ENCODE measurements around the gene ATP4A.

Gene ATP4A

DNA sequence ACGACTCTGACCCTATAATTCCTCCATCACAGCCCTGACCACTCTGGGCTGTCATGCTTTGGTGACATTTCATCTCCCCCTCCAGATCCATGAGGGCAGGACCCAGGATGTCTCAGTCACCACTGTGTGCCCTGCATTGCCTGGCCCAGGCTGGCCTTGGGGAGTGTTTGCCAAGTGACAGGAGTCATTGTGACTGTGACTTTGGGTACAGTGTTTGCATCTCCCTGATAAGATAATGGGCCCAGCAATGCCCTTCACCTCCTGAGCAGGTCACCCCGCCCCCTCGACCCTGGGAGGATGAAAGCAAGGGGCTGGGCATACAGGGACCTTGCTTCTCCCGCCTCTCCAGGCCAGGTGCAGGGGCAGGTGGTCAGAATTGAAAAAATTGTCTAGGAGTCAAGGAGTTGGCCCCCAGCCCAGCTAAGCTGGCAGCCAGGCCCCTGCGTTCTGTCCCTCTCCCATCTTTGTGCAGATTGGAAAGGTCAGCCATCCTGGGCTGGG is 5.9 kb upstream of the ATP4A start:
- peaks cover 0 to 15% (median 0%) of the 10 kb centered on the region in 5 experiments for H3K27me3 ChIP-seq (replicated peaks in 2 of 5; ENCODE audit: control insufficient read depth in 4 of 5, insufficient read depth in 5 of 5, low read length in 4 of 5)
- H3K27ac ChIP-seq (ENCODE audit: insufficient read depth in 1 of 2, low read depth in 1 of 2, low read length in 2 of 2, poor library complexity in 1 of 2, severe bottlenecking in 2 of 2): no peak overlapping the region
- H3K9me3 ChIP-seq (ENCODE audit: control extremely low read depth in 1 of 5, control insufficient read depth in 4 of 5, insufficient read depth in 2 of 5, low read depth in 1 of 5, low read length in 4 of 5): no peaks in the 10 kb centered on the region
- CTCF ChIA-PET: no interaction called here
- no peaks in the 10 kb centered on the region for H3K36me3 ChIP-seq (ENCODE audit: control insufficient read depth in 4 of 4, insufficient read depth in 4 of 4, low read length in 3 of 4)
- DNase-seq: no peak
- POLR2A ChIA-PET: no interaction called here
- no peak overlapping the region for H3K4me3 ChIP-seq (ENCODE audit: control insufficient read depth in 1 of 7, extremely low read depth in 1 of 7, insufficient read depth in 4 of 7, low read depth in 2 of 7, low read length in 6 of 7)
- no peaks in the 10 kb centered on the region for H3K4me1 ChIP-seq (ENCODE audit: control extremely low read depth in 1 of 4, control insufficient read depth in 4 of 4, insufficient read depth in 4 of 4, low read length in 3 of 4)
- 93% methylated on average over 1 of the region's 5 CpGs for WGBS (ENCODE audit: insufficient coverage)

DNA sequence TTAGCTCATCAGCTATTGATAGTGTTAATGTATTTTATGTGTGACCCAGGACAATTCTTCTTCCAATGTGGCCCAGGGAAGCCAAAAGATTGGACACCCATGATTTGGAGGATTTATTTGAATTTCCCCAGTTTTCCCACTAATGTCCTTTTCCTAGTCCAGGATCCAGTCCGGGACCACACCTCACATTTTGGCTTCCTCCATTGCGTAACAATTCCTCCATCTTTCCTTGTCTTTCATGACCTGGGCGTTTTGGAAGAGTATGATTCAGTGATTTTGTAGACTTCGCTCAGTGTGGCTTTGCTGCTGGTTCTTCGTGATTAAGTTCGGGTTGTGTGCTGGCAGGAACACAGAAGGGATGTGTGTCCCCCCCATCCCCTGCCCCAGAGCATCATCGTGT is 3.3 kb upstream of the ATP4A start:
- CTCF ChIA-PET: interaction anchor here (4.6 kb wide), 1 partner anchor 17 kb away, joined by 19 read pairs; no protein-coding TSS in a partner anchor
- H3K4me3 ChIP-seq (ENCODE audit: control insufficient read depth in 1 of 7, extremely low read depth in 1 of 7, insufficient read depth in 4 of 7, low read depth in 2 of 7, low read length in 6 of 7): no peak overlapping the region
- H3K36me3 ChIP-seq (ENCODE audit: control insufficient read depth in 4 of 4, insufficient read depth in 4 of 4, low read length in 3 of 4): no peaks in the 10 kb centered on the region
- no peaks in the 10 kb centered on the region for H3K9me3 ChIP-seq (ENCODE audit: control extremely low read depth in 1 of 5, control insufficient read depth in 4 of 5, insufficient read depth in 2 of 5, low read depth in 1 of 5, low read length in 4 of 5)
- DNase-seq: no peak
- POLR2A ChIA-PET: no interaction called here
- H3K27ac ChIP-seq (ENCODE audit: insufficient read depth in 1 of 2, low read depth in 1 of 2, low read length in 2 of 2, poor library complexity in 1 of 2, severe bottlenecking in 2 of 2): no peak overlapping the region
- H3K27me3 ChIP-seq (replicated peaks in 2 of 5; ENCODE audit: control insufficient read depth in 4 of 5, insufficient read depth in 5 of 5, low read length in 4 of 5): peaks cover 0 to 27% (median 0%) of the 10 kb centered on the region in 5 experiments
- WGBS (ENCODE audit: insufficient coverage): 87% methylated on average over 6 of the region's 7 CpGs
- H3K4me1 ChIP-seq (ENCODE audit: control extremely low read depth in 1 of 4, control insufficient read depth in 4 of 4, insufficient read depth in 4 of 4, low read length in 3 of 4): no peaks in the 10 kb centered on the region

DNA sequence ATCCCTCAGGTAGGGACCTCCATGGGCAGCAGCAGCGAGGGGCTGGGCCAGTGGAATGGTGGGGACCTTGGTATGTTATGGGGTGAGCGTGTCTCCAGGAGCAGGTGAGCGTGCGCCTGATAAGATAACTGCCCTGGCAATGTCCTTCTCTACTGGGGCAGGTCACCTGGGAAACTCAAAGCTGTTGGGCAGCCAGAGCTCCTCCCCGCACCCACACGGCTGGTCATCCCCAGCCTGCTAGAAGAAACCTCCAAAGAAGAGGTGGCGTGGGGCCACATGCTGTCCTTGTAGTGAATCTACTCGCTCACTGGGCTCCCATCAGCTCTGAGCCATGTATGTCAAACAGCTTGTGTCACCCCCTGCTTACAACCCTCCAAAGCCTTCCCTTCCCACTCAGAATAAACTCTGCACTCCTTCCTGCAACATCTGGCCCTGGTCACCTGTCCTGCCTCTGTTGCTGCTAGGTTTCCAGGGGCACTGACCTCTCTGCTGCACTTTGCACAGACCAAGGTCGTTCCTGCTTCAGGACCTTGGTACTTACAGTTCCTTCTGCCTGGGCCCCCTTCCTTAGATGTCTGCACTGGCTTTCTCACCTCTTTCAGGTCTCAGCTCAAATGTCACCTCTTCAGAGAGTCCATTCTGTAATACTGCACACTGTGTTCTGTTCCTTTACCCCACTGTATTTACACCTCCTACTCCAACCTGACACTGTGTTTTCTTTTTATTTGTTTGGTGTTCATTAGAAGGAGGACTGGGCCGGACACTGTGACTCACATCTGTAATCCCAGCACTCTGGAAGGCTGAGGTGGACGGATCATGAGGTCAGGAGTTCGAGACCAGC is 1.8 kb upstream of the ATP4A start:
- POLR2A ChIA-PET: no interaction called here
- H3K4me1 ChIP-seq (ENCODE audit: control extremely low read depth in 1 of 4, control insufficient read depth in 4 of 4, insufficient read depth in 4 of 4, low read length in 3 of 4): no peaks in the 10 kb centered on the region
- H3K27ac ChIP-seq (ENCODE audit: insufficient read depth in 1 of 2, low read depth in 1 of 2, low read length in 2 of 2, poor library complexity in 1 of 2, severe bottlenecking in 2 of 2): no peak overlapping the region
- WGBS (ENCODE audit: insufficient coverage): 93% methylated on average over 9 of the region's 12 CpGs
- peaks cover 0 to 33% (median 6%) of the 10 kb centered on the region in 5 experiments for H3K27me3 ChIP-seq (replicated peaks in 2 of 5; ENCODE audit: control insufficient read depth in 4 of 5, insufficient read depth in 5 of 5, low read length in 4 of 5)
- H3K4me3 ChIP-seq (ENCODE audit: control insufficient read depth in 1 of 7, extremely low read depth in 1 of 7, insufficient read depth in 4 of 7, low read depth in 2 of 7, low read length in 6 of 7): no peak overlapping the region
- DNase-seq: no peak
- CTCF ChIA-PET: interaction anchor here (0.9 to 4.6 kb wide), 2 partner anchors 16 to 25 kb away, joined by 3 to 19 read pairs; no protein-coding TSS in a partner anchor
- no peaks in the 10 kb centered on the region for H3K9me3 ChIP-seq (ENCODE audit: control extremely low read depth in 1 of 5, control insufficient read depth in 4 of 5, insufficient read depth in 2 of 5, low read depth in 1 of 5, low read length in 4 of 5)
- no peaks in the 10 kb centered on the region for H3K36me3 ChIP-seq (ENCODE audit: control insufficient read depth in 4 of 4, insufficient read depth in 4 of 4, low read length in 3 of 4)

DNA sequence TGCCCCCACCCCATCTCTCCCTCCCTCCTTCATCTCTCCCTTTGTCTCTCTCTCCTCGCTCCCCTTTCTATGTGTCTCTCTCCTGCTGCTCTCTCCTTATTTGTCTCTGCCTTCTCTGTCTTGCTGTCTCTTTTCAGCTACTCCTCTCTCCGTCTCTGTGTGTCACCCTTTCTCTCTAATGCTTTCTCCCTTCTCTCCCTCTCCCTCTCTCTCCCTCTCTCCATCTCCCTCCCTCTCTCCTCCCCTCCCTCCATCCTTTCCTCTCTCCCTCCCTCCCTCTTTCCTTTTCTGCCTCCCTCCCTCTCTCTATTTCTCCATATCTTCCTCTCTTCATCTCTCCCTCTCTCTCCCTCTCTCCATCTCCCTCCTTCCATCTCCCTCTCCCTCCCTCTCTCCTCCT is 682 bp downstream of the ATP4A start:
- no peak for DNase-seq
- Histone ChIP-seq H3K4me1 (ENCODE audit: control extremely low read depth in 1 of 4, control insufficient read depth in 4 of 4, insufficient read depth in 4 of 4, low read length in 3 of 4) (peaks cover 0 to 9% (median 6%) of the 10 kb centered on the region in 4 experiments), H3K4me3 (ENCODE audit: control insufficient read depth in 1 of 7, extremely low read depth in 1 of 7, insufficient read depth in 4 of 7, low read depth in 2 of 7, low read length in 6 of 7) (no peak overlapping the region), H3K36me3 (ENCODE audit: control insufficient read depth in 4 of 4, insufficient read depth in 4 of 4, low read length in 3 of 4) (no peaks in the 10 kb centered on the region), H3K9me3 (ENCODE audit: control extremely low read depth in 1 of 5, control insufficient read depth in 4 of 5, insufficient read depth in 2 of 5, low read depth in 1 of 5, low read length in 4 of 5) (no peaks in the 10 kb centered on the region), H3K27me3 (replicated peaks in 2 of 5; ENCODE audit: control insufficient read depth in 4 of 5, insufficient read depth in 5 of 5, low read length in 4 of 5) (peaks cover 0 to 55% (median 18%) of the 10 kb centered on the region in 5 experiments), H3K27ac (ENCODE audit: insufficient read depth in 1 of 2, low read depth in 1 of 2, low read length in 2 of 2, poor library complexity in 1 of 2, severe bottlenecking in 2 of 2) (no peak overlapping the region)
- 79% methylated on average over 2 of the region's 2 CpGs for WGBS (ENCODE audit: insufficient coverage)
- ChIA-PET CTCF (interaction anchor here (0.6 to 4.6 kb wide), 2 partner anchors 14 to 435 kb away, joined by 3 to 19 read pairs; no protein-coding TSS in a partner anchor), POLR2A (interaction anchor here (0.6 kb wide), 1 partner anchor 307 kb away, joined by 4 read pairs; no protein-coding TSS in a partner anchor)

DNA sequence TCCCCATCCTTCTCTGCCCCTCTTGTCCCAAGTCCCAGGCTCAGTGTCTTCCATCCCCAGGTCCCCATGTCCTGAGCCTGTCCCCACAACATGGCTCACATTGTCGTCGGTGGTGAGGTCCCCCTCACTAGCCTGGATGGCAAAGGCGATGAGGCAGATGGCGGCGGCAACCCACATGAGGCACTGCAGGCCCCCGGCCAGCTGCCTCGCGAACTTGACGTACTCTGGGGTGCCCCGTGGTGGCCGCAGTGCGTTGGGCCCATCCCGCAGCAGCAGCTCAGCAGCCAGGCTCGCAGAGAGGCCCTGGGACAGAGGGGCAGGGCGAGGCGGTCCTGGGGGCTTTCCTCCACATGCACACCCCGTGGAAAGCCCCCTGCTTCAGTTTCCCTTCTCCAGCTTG is 1.1 kb downstream of the ATP4A start:
- H3K27me3 ChIP-seq (replicated peaks in 2 of 5; ENCODE audit: control insufficient read depth in 4 of 5, insufficient read depth in 5 of 5, low read length in 4 of 5): peaks cover 0 to 58% (median 18%) of the 10 kb centered on the region in 5 experiments
- WGBS (ENCODE audit: insufficient coverage): 66% methylated on average over 17 of the region's 17 CpGs
- CTCF ChIA-PET: interaction anchor here (4.6 kb wide), 1 partner anchor 13 kb away, joined by 19 read pairs; no protein-coding TSS in a partner anchor

DNA sequence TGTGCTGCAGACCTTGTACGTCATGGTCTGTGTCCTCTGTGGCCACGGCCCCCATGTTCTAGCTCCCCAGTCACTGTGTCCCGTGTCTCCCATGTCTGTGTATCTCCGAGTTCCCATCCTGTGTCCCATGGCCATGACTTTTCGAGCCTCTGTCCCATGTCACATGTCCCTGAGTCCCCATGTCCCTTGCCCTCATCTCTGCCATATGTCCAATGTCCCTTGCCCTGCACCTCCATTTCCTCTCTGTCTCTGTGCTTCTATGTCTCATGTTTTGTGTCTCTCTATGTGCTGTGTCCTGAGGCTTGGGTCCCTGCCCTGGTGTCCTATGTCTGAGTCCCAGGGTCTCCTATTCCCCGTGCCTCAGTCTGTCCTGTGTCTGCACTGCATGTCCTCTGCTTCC is 2.0 kb downstream of the ATP4A start:
- H3K27me3 ChIP-seq (replicated peaks in 2 of 5; ENCODE audit: control insufficient read depth in 4 of 5, insufficient read depth in 5 of 5, low read length in 4 of 5): peaks cover 0 to 66% (median 22%) of the 10 kb centered on the region in 5 experiments
- peaks cover 0 to 14% (median 9%) of the 10 kb centered on the region in 4 experiments for H3K4me1 ChIP-seq (ENCODE audit: control extremely low read depth in 1 of 4, control insufficient read depth in 4 of 4, insufficient read depth in 4 of 4, low read length in 3 of 4)
- no peak overlapping the region for H3K4me3 ChIP-seq (ENCODE audit: control insufficient read depth in 1 of 7, extremely low read depth in 1 of 7, insufficient read depth in 4 of 7, low read depth in 2 of 7, low read length in 6 of 7)
- no peaks in the 10 kb centered on the region for H3K9me3 ChIP-seq (ENCODE audit: control extremely low read depth in 1 of 5, control insufficient read depth in 4 of 5, insufficient read depth in 2 of 5, low read depth in 1 of 5, low read length in 4 of 5)
- ChIA-PET POLR2A (no interaction called here), CTCF (no interaction called here)
- no peak overlapping the region for H3K27ac ChIP-seq (ENCODE audit: insufficient read depth in 1 of 2, low read depth in 1 of 2, low read length in 2 of 2, poor library complexity in 1 of 2, severe bottlenecking in 2 of 2)
- 92% methylated on average over 6 of the region's 6 CpGs for WGBS (ENCODE audit: insufficient coverage)
- DNase-seq: no peak
- no peaks in the 10 kb centered on the region for H3K36me3 ChIP-seq (ENCODE audit: control insufficient read depth in 4 of 4, insufficient read depth in 4 of 4, low read length in 3 of 4)

More for the DNA sequence above, 1.1 kb downstream of the ATP4A start:
- Histone ChIP-seq H3K9me3 (ENCODE audit: control extremely low read depth in 1 of 5, control insufficient read depth in 4 of 5, insufficient read depth in 2 of 5, low read depth in 1 of 5, low read length in 4 of 5) (no peaks in the 10 kb centered on the region), H3K27ac (ENCODE audit: insufficient read depth in 1 of 2, low read depth in 1 of 2, low read length in 2 of 2, poor library complexity in 1 of 2, severe bottlenecking in 2 of 2) (no peak overlapping the region), H3K4me3 (ENCODE audit: control insufficient read depth in 1 of 7, extremely low read depth in 1 of 7, insufficient read depth in 4 of 7, low read depth in 2 of 7, low read length in 6 of 7) (no peak overlapping the region), H3K36me3 (ENCODE audit: control insufficient read depth in 4 of 4, insufficient read depth in 4 of 4, low read length in 3 of 4) (no peaks in the 10 kb centered on the region), H3K4me1 (ENCODE audit: control extremely low read depth in 1 of 4, control insufficient read depth in 4 of 4, insufficient read depth in 4 of 4, low read length in 3 of 4) (peaks cover 0 to 12% (median 8%) of the 10 kb centered on the region in 4 experiments)
- POLR2A ChIA-PET: interaction anchor here (0.6 kb wide), 1 partner anchor 308 kb away, joined by 4 read pairs; no protein-coding TSS in a partner anchor
- DNase-seq: no peak

DNA sequence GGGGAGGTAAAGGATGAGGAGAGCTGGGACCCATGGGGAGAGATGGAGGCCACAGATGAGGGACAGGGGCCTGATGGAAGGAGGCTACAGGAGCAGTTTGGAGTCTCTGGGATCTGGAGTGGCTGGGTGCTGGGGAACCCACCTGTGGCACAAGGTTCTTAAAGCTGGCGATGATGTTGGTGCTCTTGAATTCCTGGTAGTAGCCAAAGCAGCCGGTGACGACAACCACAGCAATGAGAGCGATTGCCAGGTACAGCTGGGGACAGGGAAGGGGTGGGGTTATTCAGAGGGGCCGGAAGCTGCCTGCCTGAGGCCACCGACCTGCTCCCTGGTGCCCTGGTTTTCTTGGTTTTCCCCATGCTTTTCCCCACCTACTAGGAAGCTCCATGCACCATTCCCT is 2.8 kb downstream of the ATP4A start:
- Histone ChIP-seq H3K4me1 (ENCODE audit: control extremely low read depth in 1 of 4, control insufficient read depth in 4 of 4, insufficient read depth in 4 of 4, low read length in 3 of 4) (peaks cover 0 to 14% (median 9%) of the 10 kb centered on the region in 4 experiments), H3K27ac (ENCODE audit: insufficient read depth in 1 of 2, low read depth in 1 of 2, low read length in 2 of 2, poor library complexity in 1 of 2, severe bottlenecking in 2 of 2) (no peak overlapping the region), H3K36me3 (ENCODE audit: control insufficient read depth in 4 of 4, insufficient read depth in 4 of 4, low read length in 3 of 4) (no peaks in the 10 kb centered on the region), H3K4me3 (ENCODE audit: control insufficient read depth in 1 of 7, extremely low read depth in 1 of 7, insufficient read depth in 4 of 7, low read depth in 2 of 7, low read length in 6 of 7) (no peak overlapping the region), H3K9me3 (ENCODE audit: control extremely low read depth in 1 of 5, control insufficient read depth in 4 of 5, insufficient read depth in 2 of 5, low read depth in 1 of 5, low read length in 4 of 5) (no peaks in the 10 kb centered on the region), H3K27me3 (replicated peaks in 2 of 5; ENCODE audit: control insufficient read depth in 4 of 5, insufficient read depth in 5 of 5, low read length in 4 of 5) (peaks cover 0 to 66% (median 25%) of the 10 kb centered on the region in 5 experiments)
- CTCF ChIA-PET: no interaction called here
- WGBS (ENCODE audit: insufficient coverage): 75% methylated on average over 6 of the region's 6 CpGs
- POLR2A ChIA-PET: no interaction called here
- DNase-seq: no peak
